WI38 (cell line): ENCODE measurements around the gene KLHL29.

Source experiments
- H3K4me3 ChIP-seq: 2 replicates; pipeline ENCODE4 v1.5.1; 2011; ENCODE audit warnings: low read depth, mild to moderate bottlenecking, control low read depth, low read length
- CTCF ChIP-seq: IDR thresholded peaks from 2 replicates; pipeline ENCODE4 v1.5.1; 2012; ENCODE audit warnings: low read depth, mild to moderate bottlenecking, control low read depth, low read length

The KLHL29 gene

GRCh38 chr2:23606196-23606595 is 221.2 kb downstream of the KLHL29 start:
- no peak overlapping the region for H3K4me3 ChIP-seq
- no peak for TF ChIP-seq CTCF

GRCh38 chr2:23606968-23607367 is 222.0 kb downstream of the KLHL29 start:
- no peak for TF ChIP-seq CTCF
- no peak overlapping the region for H3K4me3 ChIP-seq

- TF ChIP-seq CTCF, result no peak
These were observed 222.9 kb downstream of the KLHL29 start for GRCh38 chr2:23607925-23608324.

GRCh38 chr2:23609254-23609653 is 224.3 kb downstream of the KLHL29 start:
- H3K4me3 ChIP-seq, result no peak overlapping the region
- TF ChIP-seq CTCF, result no peak

More at GRCh38 chr2:23607925-23608324, 222.9 kb downstream of the KLHL29 start:
- H3K4me3 ChIP-seq, result no peak overlapping the region

GRCh38 chr2:23611839-23612238 is 226.9 kb downstream of the KLHL29 start:
- TF ChIP-seq CTCF, result no peak
- no peak overlapping the region for H3K4me3 ChIP-seq

- TF ChIP-seq CTCF, result no peak
- no peak overlapping the region for H3K4me3 ChIP-seq
These were observed 229.7 kb downstream of the KLHL29 start for GRCh38 chr2:23614701-23615100.

- no peak overlapping the region for H3K4me3 ChIP-seq
These were observed 230.4 kb downstream of the KLHL29 start for GRCh38 chr2:23615216-23616020.

More at GRCh38 chr2:23615216-23616020, 230.4 kb downstream of the KLHL29 start:
- no peak for TF ChIP-seq CTCF
